ENCODE measurements around the gene CAPN6. TPM values are rescaled to one million over a fixed set of nuclear protein-coding genes. Genes with fewer than 3 reads are reported as not detected.

The CAPN6 gene
- total and polyA plus RNA-seq, 2 donors (not counting 3 experiments of a cell fraction or from before 2014, with no cell fraction given), result not detected

DNA sequence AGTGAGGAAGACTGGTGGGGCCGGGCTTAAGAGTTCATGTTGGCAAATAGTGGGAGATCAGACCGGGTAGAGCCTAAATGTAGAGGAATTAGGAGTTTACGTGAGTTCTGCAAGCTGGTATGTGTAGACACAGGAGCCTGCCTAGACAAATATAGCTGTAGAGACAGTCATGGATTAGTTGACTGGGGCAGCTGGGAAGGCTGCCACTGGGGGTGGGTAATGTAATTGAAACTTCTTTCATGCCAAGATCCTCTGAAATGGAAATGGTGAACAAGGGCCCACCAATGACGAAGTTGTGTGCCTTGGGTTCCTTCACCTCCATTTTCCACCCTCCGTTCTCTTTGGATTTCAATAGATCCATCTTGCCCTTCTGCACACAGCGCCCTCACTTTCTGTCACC, 11.9 kb upstream of the CAPN6 start:
- dilution Hi-C loops (cut with MboI; ENCODE audit: extremely low pct_ligation_motif_present, low sequenced_read_pairs), result no loop called here
- no peaks in the 10 kb centered on the region for H3K4me1 ChIP-seq (ENCODE audit: control insufficient read depth, extremely low read depth, insufficient read depth, low read length)

More for the DNA sequence above, 11.9 kb upstream of the CAPN6 start:
- FAIRE-seq, result no peak
- ChIA-PET CTCF (no interaction called here), POLR2A (no interaction called here)
- H3K27me3 ChIP-seq (ENCODE audit: control insufficient read depth in 2 of 2, insufficient read depth in 2 of 2, low read length in 2 of 2), result no peaks in the 10 kb centered on the region
- no TSS peak for BruUV-seq (replicated peaks)
- H4K20me1 ChIP-seq (replicated peaks; ENCODE audit: control insufficient read depth, extremely low read depth, insufficient read depth, low read length), result no peaks in the 10 kb centered on the region
- H3K9me3 ChIP-seq (replicated peaks; ENCODE audit: control insufficient read depth, insufficient read depth, low read length), result no peaks in the 10 kb centered on the region
- no peaks in the 10 kb centered on the region for H3K9me1 ChIP-seq (replicated peaks; ENCODE audit: control insufficient read depth, extremely low read depth, insufficient read depth, low read length)
- H3K9ac ChIP-seq (replicated peaks; ENCODE audit: extremely low read depth, insufficient read depth, low read length), result no peak overlapping the region
- no peak overlapping the region for H3K4me3 ChIP-seq (replicated peaks in 1 of 3; ENCODE audit: insufficient read depth in 1 of 3, low read depth in 1 of 3, low read length in 3 of 3)
- H3K36me3 ChIP-seq (ENCODE audit: control insufficient read depth in 2 of 2, extremely low read depth in 1 of 2, insufficient read depth in 2 of 2, low read length in 2 of 2), result no peaks in the 10 kb centered on the region
- TF ChIP-seq FOS (IDR thresholded peaks at IDR 0.05; ENCODE audit: borderline replicate concordance, insufficient read depth, low read length) (no peak), GATA2 (IDR thresholded peaks at IDR 0.05; ENCODE audit: insufficient read depth, insufficient read length, low read depth, low read length) (no peak), EZH2 (IDR thresholded peaks at IDR 0.05; ENCODE audit: borderline replicate concordance, low read depth, low read length, severe bottlenecking) (no peak), POLR2AphosphoS5 (IDR thresholded peaks at IDR 0.05; ENCODE audit: insufficient read depth, low read depth, low read length) (no peak), MYC (IDR thresholded peaks at IDR 0.05; ENCODE audit: low read depth, low read length) (no peak), JUN (IDR thresholded peaks at IDR 0.05; ENCODE audit: borderline replicate concordance, insufficient read depth, insufficient read length, low read depth) (no peak), POLR2A (IDR thresholded peaks at IDR 0.05; ENCODE audit: low read depth, low read length) (no peak)
- TF ChIP-seq, protein P1, sequence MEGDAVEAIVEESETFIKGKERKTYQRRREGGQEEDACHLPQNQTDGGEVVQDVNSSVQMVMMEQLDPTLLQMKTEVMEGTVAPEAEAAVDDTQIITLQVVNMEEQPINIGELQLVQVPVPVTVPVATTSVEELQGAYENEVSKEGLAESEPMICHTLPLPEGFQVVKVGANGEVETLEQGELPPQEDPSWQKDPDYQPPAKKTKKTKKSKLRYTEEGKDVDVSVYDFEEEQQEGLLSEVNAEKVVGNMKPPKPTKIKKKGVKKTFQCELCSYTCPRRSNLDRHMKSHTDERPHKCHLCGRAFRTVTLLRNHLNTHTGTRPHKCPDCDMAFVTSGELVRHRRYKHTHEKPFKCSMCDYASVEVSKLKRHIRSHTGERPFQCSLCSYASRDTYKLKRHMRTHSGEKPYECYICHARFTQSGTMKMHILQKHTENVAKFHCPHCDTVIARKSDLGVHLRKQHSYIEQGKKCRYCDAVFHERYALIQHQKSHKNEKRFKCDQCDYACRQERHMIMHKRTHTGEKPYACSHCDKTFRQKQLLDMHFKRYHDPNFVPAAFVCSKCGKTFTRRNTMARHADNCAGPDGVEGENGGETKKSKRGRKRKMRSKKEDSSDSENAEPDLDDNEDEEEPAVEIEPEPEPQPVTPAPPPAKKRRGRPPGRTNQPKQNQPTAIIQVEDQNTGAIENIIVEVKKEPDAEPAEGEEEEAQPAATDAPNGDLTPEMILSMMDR (IDR thresholded peaks at IDR 0.05; ENCODE audit: extremely low read depth in 1 of 2, insufficient read depth in 1 of 2, low read depth in 1 of 2, low read length in 2 of 2), result no peak
- TF ChIP-seq, protein P2, sequence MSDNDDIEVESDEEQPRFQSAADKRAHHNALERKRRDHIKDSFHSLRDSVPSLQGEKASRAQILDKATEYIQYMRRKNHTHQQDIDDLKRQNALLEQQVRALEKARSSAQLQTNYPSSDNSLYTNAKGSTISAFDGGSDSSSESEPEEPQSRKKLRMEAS (IDR thresholded peaks at IDR 0.05; ENCODE audit: insufficient read depth, insufficient read length), result no peak
- H2AFZ ChIP-seq (ENCODE audit: low read depth, low read length), result no peak overlapping the region
- H3K4me2 ChIP-seq (ENCODE audit: insufficient read depth, low read length), result no peak overlapping the region
- DNase-seq (ENCODE audit: low read depth, low spot score), result no peak
- intact Hi-C loops (cut with micrococcal nuclease), result no loop called here
- H3K79me2 ChIP-seq (ENCODE audit: control insufficient read depth, insufficient read depth, low read length), result no peaks in the 10 kb centered on the region
- no peak overlapping the region for H3K27ac ChIP-seq (ENCODE audit: insufficient read depth, low read depth, low read length)

Measured in endothelial cell of umbilical vein (primary cell).